B cell (primary cell): ENCODE data around the gene DCPS. TPM values are rescaled to one million over a fixed set of nuclear protein-coding genes. Genes with fewer than 3 reads are reported as not detected.

ENCODE experiments used
- ATAC-seq: fragments of 200-7000 bp; cut with Tn5 transposase; one replicate; pipeline ENCODE4 v1.10.0; 2021; ENCODE audit warnings: low read depth, mild to moderate bottlenecking, moderate number of reproducible peaks, moderate library complexity
- CTCF ChIA-PET: fragments of 350-600 bp; sonication (Branson Sonifier 250); formaldehyde crosslinking; loops from one replicate; lab custom pipeline; 2021; ENCODE audit warnings: antibody characterized with exemption, inconsistent platforms; lab: Charles Lee
- POLR2A ChIA-PET: fragments of 350-600 bp; sonication (Branson Sonifier 250); formaldehyde crosslinking; loops from one replicate; lab custom pipeline; 2021; ENCODE audit warnings: antibody characterized with exemption; lab: Charles Lee
- DNase-seq: peaks from one replicate; pipeline ENCODE4 v3.0.0; 2013
- H2AFZ ChIP-seq: 2 replicates; pipeline ENCODE4 v1.6.1; 2012; ENCODE audit warnings: mild to moderate bottlenecking, low read depth, low read length; ENCODE audit not compliant: insufficient read depth, poor library complexity, severe bottlenecking
- H3K27ac ChIP-seq, 2 donors: 1 replicate in 1 of 2; 2 replicates in 1 of 2; pipeline ENCODE4 v1.5.1; 2012 to 2013; ENCODE audit warnings: low read length in 2 of 2, mild to moderate bottlenecking in 2 of 2, moderate library complexity in 1 of 2
- H3K27me3 ChIP-seq, 4 experiments: fragments of 200-600 bp in 1 of 4; sonication (generic) in 1 of 4; replicated peaks in 1 of 4; 1 replicate in 2 of 4; 2 replicates in 2 of 4; pipeline versions ENCODE4 v1.6.1 to v1.7.0; 2013 to 2016; ENCODE audit warnings: low read length in 3 of 4, mild to moderate bottlenecking in 2 of 4, mixed read lengths in 1 of 4, moderate library complexity in 1 of 4; ENCODE audit not compliant: insufficient read depth in 4 of 4, control insufficient read depth in 3 of 4; ENCODE audit errors: control extremely low read depth in 1 of 4
- H3K36me3 ChIP-seq, 2 experiments: replicated peaks in 1 of 2; 1 replicate in 1 of 2; 2 replicates in 1 of 2; pipeline versions ENCODE4 v1.6.1 to v1.7.1; 2013; ENCODE audit warnings: low read length in 1 of 2; ENCODE audit not compliant: insufficient read depth in 2 of 2, control insufficient read depth in 1 of 2; ENCODE audit errors: control extremely low read depth in 1 of 2, extremely low read depth in 1 of 2
- H3K4me1 ChIP-seq, 2 donors: fragments of 200-600 bp in 1 of 2; sonication (generic) in 1 of 2; 1 replicate in 1 of 2; 2 replicates in 1 of 2; pipeline versions ENCODE4 v1.5.1 to v1.6.1; 2013 to 2017; ENCODE audit warnings: low read length in 2 of 2; ENCODE audit not compliant: control insufficient read depth in 2 of 2, insufficient read depth in 2 of 2
- H3K4me2 ChIP-seq: replicated peaks from 2 replicates; pipeline ENCODE3; 2012; ENCODE audit warnings: mild to moderate bottlenecking, low read depth, low read length; ENCODE audit not compliant: poor library complexity, severe bottlenecking
- H3K4me3 ChIP-seq, 5 experiments: fragments of 200-600 bp in 1 of 5; sonication (generic) in 1 of 5; 1 replicate in 3 of 5; 2 replicates in 2 of 5; pipeline versions ENCODE4 v1.5.1 to v1.7.0; 2011 to 2016; ENCODE audit warnings: low read length in 4 of 5, mild to moderate bottlenecking in 4 of 5, low read depth in 2 of 5, control low read depth in 1 of 5, moderate library complexity in 1 of 5; ENCODE audit not compliant: insufficient read depth in 1 of 5; ENCODE audit errors: control extremely low read depth in 1 of 5, extremely low read depth in 1 of 5
- H3K79me2 ChIP-seq: fragments of 200-600 bp; sonication (generic); one replicate; pipeline ENCODE4 v1.6.0; 2016; ENCODE audit warnings: low read length; ENCODE audit not compliant: control insufficient read depth, insufficient read depth
- H3K9ac ChIP-seq: fragments of 200-600 bp; sonication (generic); 2 replicates; pipeline ENCODE4 v1.6.1; 2017; ENCODE audit warnings: mild to moderate bottlenecking, low read length, moderate library complexity
- H3K9me3 ChIP-seq, 3 donors: one replicate each; pipeline versions ENCODE4 v1.6.1 to v1.7.1; 2013; ENCODE audit warnings: low read length in 2 of 3; ENCODE audit not compliant: control insufficient read depth in 2 of 3, insufficient read depth in 1 of 3; ENCODE audit errors: control extremely low read depth in 1 of 3
- H4K20me1 ChIP-seq: 2 replicates; pipeline ENCODE4 v1.6.0; 2012; ENCODE audit warnings: mild to moderate bottlenecking, low read length; ENCODE audit not compliant: insufficient read depth, control insufficient read depth, poor library complexity, severe bottlenecking
- H3K27ac Mint-ChIP-seq: one replicate; pipeline ENCODE4 v1.8.0; 2021; ENCODE audit warnings: mixed read lengths
- H3K27me3 Mint-ChIP-seq: one replicate; pipeline ENCODE4 v1.8.0; 2021; ENCODE audit warnings: mixed read lengths
- H3K4me1 Mint-ChIP-seq: one replicate; pipeline ENCODE4 v1.8.0; 2021; ENCODE audit warnings: mixed read lengths
- H3K4me3 Mint-ChIP-seq: one replicate; pipeline ENCODE4 v1.8.0; 2021; ENCODE audit warnings: mixed read lengths
- H3K9me3 Mint-ChIP-seq: one replicate; pipeline ENCODE4 v1.8.0; 2022; ENCODE audit warnings: mixed read lengths; ENCODE audit not compliant: insufficient read depth
- CTCF ChIP-seq: fragments of 200-600 bp; IDR thresholded peaks from one replicate; pipeline ENCODE4 v1.8.0; 2022; ENCODE audit warnings: antibody characterized with exemption, mild to moderate bottlenecking
- EZH2 ChIP-seq: IDR thresholded peaks from 2 replicates; pipeline ENCODE4 v1.6.1; 2012; ENCODE audit warnings: borderline replicate concordance, low read depth, mild to moderate bottlenecking, moderate library complexity, low read length; ENCODE audit not compliant: insufficient read depth, poor library complexity, severe bottlenecking
- WGBS: methylation state at CpG from one replicate; pipeline ENCODE4 v1.1.5; 2013; ENCODE audit warnings: missing lambda C conversion rate; ENCODE audit not compliant: insufficient coverage; 5-methylcytosine and 5-hydroxymethylcytosine counted together
- intact Hi-C: fragments of 100-400 bp; cut with micrococcal nuclease; formaldehyde crosslinking; loops from one replicate; pipeline ENCODE4 v1.10.0; 2022
- polyA plus RNA-seq: library from polyadenylated mRNA; depleted of rRNA; stranded (reverse); fragments of >200 nt; gene quantifications from 2 replicates; pipeline ENCODE4 v1.2.3, GENCODE V29; 2012
- total RNA-seq, 2 donors: library from RNA; stranded (reverse); fragments of 120-200 nt in 1 of 2; gene quantifications; 1 replicate in 1 of 2; 2 replicates in 1 of 2; pipeline versions ENCODE4 v1.2.3 to v1.2.4, GENCODE V29; 2013 to 2022

The DCPS gene
- total and polyA plus RNA-seq, 2 donors (not counting 1 experiment from before 2014, with no cell fraction given) = 21.7 to 37.1 TPM

- Histone ChIP-seq H3K27me3 (no peaks in the 10 kb centered on the region), H3K4me1 (peaks cover 17 to 31% of the 10 kb centered on the region in 2 donors), H3K36me3 (peaks cover 0 to 2% of the 10 kb centered on the region in 2 experiments), H3K9me3 (no peaks in the 10 kb centered on the region), H2AFZ (peak within 1 kb of the TSS; percentile 94), H3K79me2 (peaks cover 24% of the 10 kb centered on the region), H3K4me2 (peak within 1 kb of the TSS; percentile 97), H3K9ac (peak within 1 kb of the TSS; percentile 84), H4K20me1 (no peaks in the 10 kb centered on the region), H3K27ac (peak within 1 kb of the TSS; percentile 69 to 86), H3K4me3 (peak within 1 kb of the TSS; percentile 56 to 87 (median 73))
- ChIA-PET POLR2A (interaction anchor here (0.7 to 1.8 kb wide), 4 partner anchors 10 to 660 kb away, joined by 3 to 9 read pairs (median 6); partner anchors contain the start of genes DCPS, FOXRED1 and SRPRA), CTCF (interaction anchor here (0.6 kb wide), 1 partner anchor 21 kb away, joined by 3 read pairs; the partner anchor contains the start of gene DCPS)
- Mint-ChIP-seq H3K27ac (peak within 1 kb of the TSS; percentile 95), H3K9me3 (no peaks in the 10 kb centered on the region), H3K4me1 (peaks cover 44% of the 10 kb centered on the region), H3K4me3 (peak within 1 kb of the TSS; percentile 100), H3K27me3 (no peaks in the 10 kb centered on the region)
- under 1% methylated on average over 81 of the region's 82 CpGs for WGBS
- ATAC-seq = peak; percentile 77
- intact Hi-C loops = loop anchor here (1.0 kb wide), 2 partner anchors 14 to 72 kb away; partner anchors contain the start of genes FAM118B, FOXRED1 and RPUSD4
- TF ChIP-seq EZH2 (no peak), CTCF (no peak)
- peak; percentile 77 for DNase-seq
Measured at GRCh38 chr11:126282736-126283591, 20.9 kb upstream of the DCPS start, which contains the start of gene TIRAP. Gene TIRAP, plus strand, starts transcription at chr11:126283093. Its CDS starts 7,802 bp downstream, at chr11:126290895.
